ENCODE results near the gene MANEAL. TPM values are rescaled to one million over a fixed set of nuclear protein-coding genes. Genes with fewer than 3 reads are reported as not detected.
A peak's percentile ranks its signal among the peaks of the same experiment; 100 is the strongest.

Gene MANEAL
- total and polyA plus RNA-seq, 2 of the 13 experiments (the other 11 are each of a cell fraction or from before 2014, with no cell fraction given): 20.8 to 26.4 TPM

DNA sequence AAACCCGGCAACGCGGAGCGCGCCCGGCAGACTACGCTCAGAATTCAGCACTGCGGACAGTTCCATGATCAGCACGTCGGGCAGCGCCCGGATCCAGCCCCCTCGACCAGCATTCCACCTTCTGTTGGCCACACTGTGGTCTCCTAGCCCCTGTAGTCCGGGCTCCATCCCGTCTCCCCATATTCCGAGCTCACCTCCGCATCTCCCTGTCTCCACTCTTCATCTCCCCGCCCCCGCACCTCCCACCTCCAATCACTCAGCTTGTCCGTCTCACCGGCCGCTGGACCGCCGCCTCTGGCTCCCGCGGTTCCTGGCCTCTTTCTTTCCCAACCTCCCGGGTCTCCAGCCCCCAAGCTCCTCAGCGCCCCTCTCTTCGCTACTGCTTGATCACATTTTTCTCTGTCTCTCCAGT lies 29.2 kb upstream of the MANEAL start (continued):
- TF ChIP-seq ZBTB39 (CRISPR knock-in tag; IDR thresholded peaks at IDR 0.05) (peak; percentile 95), ZNF432 (CRISPR knock-in tag; IDR thresholded peaks at IDR 0.05; ENCODE audit: borderline replicate concordance) (peak; percentile 94; the same call in 1 of the 2 replicates), ZNF460 (CRISPR knock-in tag; IDR thresholded peaks at IDR 0.05; ENCODE audit: borderline replicate concordance) (no peak), ZNF841 (CRISPR knock-in tag; IDR thresholded peaks at IDR 0.05; ENCODE audit: borderline replicate concordance) (peak; percentile 95), ZNF747 (CRISPR knock-in tag; IDR thresholded peaks at IDR 0.05; ENCODE audit: borderline replicate concordance) (peak; percentile 95), SSRP1 (CRISPR knock-in tag; IDR thresholded peaks at IDR 0.05) (no peak), MAZ (IDR thresholded peaks at IDR 0.05; ENCODE audit: borderline replicate concordance, low read depth, low read length) (no peak), MAZ (CRISPR knock-in tag; IDR thresholded peaks at IDR 0.05; ENCODE audit: low read depth) (peak; percentile 90), JDP2 (CRISPR knock-in tag; IDR thresholded peaks at IDR 0.05; ENCODE audit: borderline replicate concordance) (peak; percentile 92; the same call in 1 of the 2 replicates), ZNF441 (CRISPR knock-in tag; IDR thresholded peaks at IDR 0.05; ENCODE audit: borderline replicate concordance) (peak; percentile 99), GTF3A (CRISPR knock-in tag; conservative IDR thresholded peaks at IDR 0.05) (no peak), BRD4 (CRISPR knock-in tag; IDR thresholded peaks at IDR 0.05) (no peak)
- TF ChIP-seq, protein P1, sequence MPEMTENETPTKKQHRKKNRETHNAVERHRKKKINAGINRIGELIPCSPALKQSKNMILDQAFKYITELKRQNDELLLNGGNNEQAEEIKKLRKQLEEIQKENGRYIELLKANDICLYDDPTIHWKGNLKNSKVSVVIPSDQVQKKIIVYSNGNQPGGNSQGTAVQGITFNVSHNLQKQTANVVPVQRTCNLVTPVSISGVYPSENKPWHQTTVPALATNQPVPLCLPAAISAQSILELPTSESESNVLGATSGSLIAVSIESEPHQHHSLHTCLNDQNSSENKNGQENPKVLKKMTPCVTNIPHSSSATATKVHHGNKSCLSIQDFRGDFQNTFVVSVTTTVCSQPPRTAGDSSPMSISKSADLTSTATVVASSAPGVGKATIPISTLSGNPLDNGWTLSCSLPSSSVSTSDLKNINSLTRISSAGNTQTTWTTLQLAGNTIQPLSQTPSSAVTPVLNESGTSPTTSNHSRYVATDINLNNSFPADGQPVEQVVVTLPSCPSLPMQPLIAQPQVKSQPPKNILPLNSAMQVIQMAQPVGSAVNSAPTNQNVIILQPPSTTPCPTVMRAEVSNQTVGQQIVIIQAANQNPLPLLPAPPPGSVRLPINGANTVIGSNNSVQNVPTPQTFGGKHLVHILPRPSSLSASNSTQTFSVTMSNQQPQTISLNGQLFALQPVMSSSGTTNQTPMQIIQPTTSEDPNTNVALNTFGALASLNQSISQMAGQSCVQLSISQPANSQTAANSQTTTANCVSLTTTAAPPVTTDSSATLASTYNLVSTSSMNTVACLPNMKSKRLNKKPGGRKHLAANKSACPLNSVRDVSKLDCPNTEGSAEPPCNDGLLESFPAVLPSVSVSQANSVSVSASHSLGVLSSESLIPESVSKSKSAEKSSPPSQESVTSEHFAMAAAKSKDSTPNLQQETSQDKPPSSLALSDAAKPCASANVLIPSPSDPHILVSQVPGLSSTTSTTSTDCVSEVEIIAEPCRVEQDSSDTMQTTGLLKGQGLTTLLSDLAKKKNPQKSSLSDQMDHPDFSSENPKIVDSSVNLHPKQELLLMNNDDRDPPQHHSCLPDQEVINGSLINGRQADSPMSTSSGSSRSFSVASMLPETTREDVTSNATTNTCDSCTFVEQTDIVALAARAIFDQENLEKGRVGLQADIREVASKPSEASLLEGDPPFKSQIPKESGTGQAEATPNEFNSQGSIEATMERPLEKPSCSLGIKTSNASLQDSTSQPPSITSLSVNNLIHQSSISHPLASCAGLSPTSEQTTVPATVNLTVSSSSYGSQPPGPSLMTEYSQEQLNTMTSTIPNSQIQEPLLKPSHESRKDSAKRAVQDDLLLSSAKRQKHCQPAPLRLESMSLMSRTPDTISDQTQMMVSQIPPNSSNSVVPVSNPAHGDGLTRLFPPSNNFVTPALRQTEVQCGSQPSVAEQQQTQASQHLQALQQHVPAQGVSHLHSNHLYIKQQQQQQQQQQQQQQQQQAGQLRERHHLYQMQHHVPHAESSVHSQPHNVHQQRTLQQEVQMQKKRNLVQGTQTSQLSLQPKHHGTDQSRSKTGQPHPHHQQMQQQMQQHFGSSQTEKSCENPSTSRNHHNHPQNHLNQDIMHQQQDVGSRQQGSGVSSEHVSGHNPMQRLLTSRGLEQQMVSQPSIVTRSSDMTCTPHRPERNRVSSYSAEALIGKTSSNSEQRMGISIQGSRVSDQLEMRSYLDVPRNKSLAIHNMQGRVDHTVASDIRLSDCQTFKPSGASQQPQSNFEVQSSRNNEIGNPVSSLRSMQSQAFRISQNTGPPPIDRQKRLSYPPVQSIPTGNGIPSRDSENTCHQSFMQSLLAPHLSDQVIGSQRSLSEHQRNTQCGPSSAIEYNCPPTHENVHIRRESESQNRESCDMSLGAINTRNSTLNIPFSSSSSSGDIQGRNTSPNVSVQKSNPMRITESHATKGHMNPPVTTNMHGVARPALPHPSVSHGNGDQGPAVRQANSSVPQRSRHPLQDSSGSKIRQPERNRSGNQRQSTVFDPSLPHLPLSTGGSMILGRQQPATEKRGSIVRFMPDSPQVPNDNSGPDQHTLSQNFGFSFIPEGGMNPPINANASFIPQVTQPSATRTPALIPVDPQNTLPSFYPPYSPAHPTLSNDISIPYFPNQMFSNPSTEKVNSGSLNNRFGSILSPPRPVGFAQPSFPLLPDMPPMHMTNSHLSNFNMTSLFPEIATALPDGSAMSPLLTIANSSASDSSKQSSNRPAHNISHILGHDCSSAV (CRISPR knock-in tag; IDR thresholded peaks at IDR 0.05; ENCODE audit: borderline replicate concordance): no peak
- TF ChIP-seq, protein P2, sequence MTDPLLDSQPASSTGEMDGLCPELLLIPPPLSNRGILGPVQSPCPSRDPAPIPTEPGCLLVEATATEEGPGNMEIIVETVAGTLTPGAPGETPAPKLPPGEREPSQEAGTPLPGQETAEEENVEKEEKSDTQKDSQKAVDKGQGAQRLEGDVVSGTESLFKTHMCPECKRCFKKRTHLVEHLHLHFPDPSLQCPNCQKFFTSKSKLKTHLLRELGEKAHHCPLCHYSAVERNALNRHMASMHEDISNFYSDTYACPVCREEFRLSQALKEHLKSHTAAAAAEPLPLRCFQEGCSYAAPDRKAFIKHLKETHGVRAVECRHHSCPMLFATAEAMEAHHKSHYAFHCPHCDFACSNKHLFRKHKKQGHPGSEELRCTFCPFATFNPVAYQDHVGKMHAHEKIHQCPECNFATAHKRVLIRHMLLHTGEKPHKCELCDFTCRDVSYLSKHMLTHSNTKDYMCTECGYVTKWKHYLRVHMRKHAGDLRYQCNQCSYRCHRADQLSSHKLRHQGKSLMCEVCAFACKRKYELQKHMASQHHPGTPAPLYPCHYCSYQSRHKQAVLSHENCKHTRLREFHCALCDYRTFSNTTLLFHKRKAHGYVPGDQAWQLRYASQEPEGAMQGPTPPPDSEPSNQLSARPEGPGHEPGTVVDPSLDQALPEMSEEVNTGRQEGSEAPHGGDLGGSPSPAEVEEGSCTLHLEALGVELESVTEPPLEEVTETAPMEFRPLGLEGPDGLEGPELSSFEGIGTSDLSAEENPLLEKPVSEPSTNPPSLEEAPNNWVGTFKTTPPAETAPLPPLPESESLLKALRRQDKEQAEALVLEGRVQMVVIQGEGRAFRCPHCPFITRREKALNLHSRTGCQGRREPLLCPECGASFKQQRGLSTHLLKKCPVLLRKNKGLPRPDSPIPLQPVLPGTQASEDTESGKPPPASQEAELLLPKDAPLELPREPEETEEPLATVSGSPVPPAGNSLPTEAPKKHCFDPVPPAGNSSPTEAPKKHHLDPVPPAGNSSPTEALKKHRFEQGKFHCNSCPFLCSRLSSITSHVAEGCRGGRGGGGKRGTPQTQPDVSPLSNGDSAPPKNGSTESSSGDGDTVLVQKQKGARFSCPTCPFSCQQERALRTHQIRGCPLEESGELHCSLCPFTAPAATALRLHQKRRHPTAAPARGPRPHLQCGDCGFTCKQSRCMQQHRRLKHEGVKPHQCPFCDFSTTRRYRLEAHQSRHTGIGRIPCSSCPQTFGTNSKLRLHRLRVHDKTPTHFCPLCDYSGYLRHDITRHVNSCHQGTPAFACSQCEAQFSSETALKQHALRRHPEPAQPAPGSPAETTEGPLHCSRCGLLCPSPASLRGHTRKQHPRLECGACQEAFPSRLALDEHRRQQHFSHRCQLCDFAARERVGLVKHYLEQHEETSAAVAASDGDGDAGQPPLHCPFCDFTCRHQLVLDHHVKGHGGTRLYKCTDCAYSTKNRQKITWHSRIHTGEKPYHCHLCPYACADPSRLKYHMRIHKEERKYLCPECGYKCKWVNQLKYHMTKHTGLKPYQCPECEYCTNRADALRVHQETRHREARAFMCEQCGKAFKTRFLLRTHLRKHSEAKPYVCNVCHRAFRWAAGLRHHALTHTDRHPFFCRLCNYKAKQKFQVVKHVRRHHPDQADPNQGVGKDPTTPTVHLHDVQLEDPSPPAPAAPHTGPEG (CRISPR knock-in tag; IDR thresholded peaks at IDR 0.05): peak; percentile 98

Data from HepG2 (cell line).